Suppressor macrophage treated with lipopolysaccharide for 1 hour (primary cell): ENCODE measurements around the gene CTRB1.
"Not testable (repeated sequence)": the region's sequence is repeated elsewhere in the genome, so short reads cannot be mapped to it uniquely, and the experiment has no call there.

Experiments
- DNase-seq, 3 donors: peaks; one replicate each; pipeline ENCODE4 v3.0.0-alpha.2; 2020 to 2022

Gene CTRB1

DNA sequence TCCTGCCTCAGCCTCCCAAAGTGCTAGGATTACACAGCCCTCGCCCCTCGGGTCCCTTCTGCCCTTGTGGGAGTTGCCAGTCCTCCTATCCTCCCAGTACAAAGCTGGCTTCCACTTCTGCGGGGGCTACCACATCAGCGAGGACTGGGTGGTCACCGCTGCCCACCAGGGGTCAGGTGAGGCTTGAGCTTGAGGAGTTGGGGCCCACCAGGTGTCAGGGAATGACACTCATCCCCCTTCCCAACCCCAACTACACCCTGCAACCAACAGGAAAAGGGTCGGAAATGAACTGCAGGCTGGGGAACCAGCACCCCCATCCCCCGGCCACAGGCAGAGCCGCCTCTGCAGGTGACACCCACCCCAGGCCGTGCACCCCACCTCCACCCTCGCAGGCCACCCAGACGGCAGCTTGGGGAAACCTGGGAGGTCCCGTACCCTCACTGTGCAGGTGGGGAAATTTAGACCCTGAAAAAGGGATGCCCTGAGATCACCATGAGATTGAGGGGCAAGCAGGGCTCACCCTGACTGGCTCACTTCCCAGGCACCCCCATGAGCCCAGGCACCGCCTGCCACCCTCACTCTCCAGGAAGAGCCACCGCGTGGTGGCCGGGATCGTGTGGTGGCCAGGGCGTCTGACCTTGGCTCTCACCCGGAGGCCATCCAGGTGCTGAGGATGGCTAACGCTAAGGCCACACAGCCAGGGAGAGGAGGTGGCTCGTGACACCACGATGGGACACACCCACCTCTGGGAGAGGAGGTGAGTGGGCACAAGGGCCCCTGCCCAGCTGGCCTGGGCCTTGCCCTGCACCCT is 8.0 kb downstream of the CTRB1 start:
- DNase-seq, result no peak

DNA sequence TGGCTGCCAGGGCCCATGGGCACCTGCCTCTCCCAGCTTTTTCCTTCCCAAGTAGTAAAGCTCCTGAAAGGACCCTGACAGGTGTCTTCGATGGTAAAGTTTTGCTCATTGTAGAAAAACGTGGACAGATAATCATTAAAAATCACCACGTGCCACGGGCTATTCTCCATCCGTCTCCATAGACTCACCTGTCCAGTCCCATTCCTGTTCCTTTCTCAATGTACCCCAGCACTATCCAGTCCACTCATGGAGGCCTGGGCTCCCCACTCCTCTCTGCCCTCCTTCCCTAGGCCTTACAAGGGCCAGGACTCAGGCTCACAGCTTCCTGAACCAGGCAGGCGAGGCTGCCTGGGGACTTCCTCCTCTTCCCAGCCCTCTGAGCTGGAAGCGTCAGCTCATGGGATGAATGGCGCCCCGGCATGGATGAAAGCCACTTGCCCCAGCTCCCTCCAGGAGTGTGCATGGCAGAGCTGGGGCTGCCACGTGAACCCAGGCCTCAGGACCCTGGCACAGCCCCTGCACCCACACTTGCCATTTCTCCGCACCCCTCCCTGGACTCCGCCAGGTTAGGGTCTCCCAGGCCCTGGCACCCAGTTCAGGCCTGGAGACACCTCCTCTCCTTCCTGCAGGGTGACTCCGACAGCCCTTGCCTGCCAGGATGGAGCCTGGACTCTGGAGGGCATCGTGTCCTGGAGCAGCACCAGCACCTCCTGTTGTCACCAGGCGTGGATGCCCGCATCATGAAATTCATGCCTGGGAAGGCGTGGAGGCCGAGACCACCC is 8.8 kb downstream of the CTRB1 start:
- DNase-seq, result no peak

DNA sequence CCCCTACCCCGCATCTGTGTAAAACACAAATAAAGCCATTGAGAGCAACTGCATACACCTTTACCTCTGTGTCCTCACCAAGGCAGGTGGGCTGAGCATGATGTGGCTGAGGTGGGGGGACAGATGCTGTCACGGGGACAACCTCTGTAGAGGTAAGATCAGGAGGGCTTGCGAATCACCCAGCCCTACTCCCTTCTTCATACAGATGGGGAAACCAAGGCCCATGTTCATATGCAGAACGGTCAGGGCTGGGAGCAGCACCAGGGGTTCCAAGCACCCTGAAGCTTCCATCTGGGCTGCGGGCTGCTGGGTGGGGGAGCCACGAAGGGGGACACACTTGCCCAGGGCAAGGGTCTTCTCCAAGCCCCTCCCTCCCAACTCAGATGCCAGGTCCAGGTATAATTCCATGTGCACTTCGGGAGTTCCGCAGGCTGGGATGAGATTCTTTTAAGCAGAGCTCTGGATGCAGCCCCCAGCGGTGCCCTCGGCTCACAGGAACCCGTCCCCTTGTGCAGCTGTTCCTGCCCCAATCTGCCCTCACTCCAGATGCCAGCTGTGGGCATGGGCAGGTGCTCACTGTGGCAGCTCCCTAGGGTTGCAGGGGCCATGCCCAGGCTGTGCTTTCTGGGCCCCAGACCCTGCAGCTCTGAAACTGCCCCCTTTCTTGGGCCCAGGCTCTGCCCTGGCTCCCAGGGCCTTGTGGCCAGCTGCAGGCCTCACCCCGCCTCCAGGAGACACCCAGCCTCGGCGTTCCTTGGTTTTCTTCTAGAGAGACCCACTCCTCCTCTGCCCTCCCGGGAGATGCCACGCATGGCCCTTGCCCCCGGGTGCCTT is 9.6 kb downstream of the CTRB1 start:
- DNase-seq, result no peak

DNA sequence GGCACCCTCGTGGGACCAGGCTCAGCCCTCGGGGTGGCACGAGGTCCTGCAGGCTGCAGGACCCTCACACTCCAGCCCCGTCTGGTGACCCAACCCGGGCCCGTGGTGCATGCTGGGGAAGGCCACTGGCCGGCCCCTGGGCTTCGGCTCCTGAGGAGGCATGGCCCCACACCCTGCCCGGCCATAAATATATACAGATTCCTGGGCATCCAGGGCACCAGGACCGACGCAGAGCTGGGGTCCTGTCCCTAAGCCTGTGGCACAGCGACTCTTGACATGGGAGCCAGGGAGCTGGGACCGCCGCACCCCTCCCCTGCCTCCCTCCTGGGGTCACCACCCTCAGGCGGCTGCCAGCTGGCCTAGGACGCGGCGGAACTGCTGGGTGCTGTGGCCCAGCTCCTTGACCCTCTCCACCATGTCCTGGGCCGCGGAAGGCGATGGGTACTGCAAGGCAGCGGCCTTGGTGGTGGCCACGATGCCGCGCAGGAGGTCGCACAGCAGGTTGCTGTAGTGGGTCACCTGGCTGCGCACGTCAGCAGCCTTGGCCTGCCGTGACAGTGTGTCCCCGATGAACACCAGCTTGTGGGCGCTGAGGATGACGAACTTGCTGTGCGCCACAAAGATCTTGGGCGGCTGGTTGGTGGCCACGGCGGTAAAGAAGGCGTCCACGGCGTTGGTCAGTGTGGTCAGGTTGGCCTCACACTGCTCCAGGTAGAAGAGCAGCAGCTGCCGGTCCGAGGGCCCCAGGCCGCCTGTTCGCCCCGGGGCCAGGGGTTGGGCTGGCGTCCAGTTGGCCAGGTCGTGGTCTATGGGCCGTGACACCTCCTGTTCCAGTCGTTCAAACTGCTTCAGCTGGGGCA is 10.6 kb downstream of the CTRB1 start:
- no peak for DNase-seq

DNA sequence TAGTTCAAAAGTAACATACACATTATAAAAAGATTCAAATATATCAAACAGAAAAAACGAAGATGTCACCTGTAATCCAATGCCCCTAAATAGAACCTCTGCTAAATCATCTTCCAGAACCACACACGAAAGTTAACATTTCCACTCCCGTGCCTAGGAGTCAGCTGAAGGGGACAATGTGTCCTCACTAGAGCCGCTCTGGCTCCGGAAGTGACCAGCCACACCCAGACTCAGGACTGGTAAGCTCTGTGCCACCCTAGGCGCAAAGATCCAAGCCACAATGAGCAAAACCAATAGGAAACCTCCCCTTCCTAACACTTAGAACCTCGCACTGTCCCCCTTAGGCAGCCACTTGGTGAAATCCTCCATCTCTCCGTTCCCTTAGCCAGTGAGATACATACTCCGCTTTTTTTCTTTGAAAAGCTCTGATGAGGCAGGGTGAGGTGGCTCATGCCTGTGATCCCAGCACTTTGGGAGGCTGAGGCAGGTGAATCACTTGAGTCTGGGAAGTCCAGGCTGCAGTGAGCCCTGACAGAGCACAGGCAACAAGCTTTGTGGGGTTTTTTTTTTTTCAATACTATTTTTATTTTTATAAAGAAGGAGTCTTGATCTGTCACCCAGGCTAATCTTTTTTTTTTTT is 11.8 kb downstream of the CTRB1 start:
- DNase-seq, result no peak

DNA sequence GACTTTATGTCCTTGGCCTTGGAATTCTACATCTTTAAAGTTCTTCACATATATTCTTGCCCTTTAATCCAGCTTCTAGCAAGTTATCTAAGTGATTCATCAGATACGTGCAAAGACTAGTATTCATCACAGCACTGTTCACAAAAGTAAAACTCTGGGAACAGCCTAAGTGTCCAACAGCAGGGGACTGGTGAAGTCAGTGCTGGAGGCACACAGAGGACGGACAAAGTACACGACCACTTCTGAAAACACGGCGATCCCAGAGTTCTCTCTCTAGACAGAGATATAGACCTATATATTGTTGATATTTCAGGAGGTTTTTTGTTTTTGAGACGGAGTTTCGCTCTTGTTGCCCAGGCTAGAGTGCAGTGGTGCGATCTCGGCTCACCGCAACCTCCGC is 12.8 kb downstream of the CTRB1 start:
- no peak for DNase-seq

DNA sequence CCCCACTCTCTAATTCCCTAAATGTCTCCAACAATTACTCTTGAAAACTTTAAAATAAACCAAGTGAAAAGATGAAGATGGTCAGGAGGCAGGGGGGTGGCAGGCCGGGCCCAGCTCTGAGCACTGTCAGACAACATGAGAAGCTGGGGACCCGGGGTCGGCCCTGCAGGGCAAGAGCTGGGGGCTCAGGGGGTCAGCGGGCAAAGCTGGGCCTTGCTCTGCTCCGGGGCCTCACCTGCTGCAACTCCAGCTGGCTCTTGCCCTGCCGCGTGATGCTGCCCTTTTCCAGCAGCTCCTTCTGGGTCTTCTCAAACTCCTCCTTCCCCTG is 14.8 kb downstream of the CTRB1 start:
- no peak for DNase-seq

DNA sequence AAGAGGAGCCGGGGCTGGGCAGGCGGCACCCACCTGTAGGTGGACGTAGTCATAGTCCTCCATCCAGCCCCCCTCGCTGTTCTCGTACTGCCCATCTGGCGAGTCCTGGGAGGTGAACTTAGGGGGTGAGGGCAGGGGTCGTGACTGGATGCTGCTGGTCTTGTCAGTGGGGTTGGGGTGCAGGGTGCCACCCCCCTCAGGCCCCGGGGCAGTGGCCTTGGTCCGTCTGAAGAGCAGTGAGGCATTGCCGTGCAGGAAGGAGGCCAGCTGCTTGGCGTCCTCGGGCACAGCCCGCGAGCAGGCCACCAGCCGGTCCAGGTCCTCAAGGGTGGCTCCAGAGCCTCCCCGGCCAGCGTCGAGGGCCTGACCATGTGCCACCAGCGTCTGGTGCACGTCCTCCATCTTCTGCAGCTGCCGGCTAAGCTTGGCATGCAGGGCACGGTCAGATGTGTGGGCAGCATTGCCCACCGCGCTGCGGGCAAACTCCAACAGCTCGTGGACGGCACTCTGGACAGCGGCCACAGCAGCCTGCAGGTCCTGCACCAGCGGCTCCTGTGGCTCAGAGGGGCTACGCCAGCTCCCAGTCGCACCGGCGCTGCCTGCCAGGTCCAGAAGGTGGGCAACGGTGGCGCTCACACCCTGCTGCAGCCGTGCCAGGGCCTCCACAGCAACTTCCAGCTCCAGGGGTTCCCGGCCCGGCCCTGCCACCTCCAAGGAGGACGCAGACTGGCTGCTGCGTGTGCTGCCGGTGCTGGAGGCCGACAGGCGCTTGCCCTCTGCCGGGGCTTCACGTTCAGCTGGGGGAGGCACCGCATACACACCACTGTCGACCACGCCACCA is 16.3 kb downstream of the CTRB1 start:
- no peak for DNase-seq

DNA sequence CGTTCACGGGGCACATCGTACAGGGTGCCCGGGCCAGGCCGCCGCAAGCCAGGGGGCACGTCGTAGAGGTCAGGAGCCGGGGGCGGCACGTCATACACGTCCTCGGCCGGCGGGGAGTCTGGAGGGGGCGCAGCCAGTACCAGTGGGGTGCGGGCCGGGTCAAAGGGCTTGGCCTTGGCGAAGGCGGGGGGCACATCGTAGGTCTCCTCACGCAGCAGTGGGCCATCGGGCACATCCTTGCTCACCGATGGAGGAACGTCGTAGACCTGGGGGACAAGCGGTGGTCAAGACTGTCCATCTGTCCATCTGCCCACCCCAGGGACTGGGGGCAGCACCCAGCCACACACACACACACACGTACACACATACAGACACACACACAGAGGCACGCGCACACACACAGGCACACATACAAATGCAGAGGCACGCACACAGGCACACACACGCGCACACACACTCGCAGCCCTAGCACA is 17.0 kb downstream of the CTRB1 start:
- no peak for DNase-seq

DNA sequence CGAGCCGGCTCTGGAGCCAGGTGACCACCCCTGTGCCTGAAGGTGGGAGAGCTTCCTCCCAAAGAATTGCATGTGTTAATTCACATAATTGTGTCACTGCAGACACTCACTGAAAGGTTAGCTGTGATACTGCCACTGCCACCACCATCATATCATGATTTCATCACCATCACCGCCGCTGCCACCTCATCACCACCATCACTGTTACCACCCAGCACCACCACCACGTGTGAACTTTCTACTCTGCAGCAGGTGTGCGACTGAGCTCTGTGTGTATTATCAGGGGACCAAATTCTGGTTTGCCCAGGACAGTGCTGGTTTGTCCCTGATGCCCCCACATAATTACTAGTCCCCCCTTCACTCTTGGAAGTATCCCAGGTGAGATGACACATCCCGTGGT is 17.4 kb downstream of the CTRB1 start:
- DNase-seq, result no peak

DNA sequence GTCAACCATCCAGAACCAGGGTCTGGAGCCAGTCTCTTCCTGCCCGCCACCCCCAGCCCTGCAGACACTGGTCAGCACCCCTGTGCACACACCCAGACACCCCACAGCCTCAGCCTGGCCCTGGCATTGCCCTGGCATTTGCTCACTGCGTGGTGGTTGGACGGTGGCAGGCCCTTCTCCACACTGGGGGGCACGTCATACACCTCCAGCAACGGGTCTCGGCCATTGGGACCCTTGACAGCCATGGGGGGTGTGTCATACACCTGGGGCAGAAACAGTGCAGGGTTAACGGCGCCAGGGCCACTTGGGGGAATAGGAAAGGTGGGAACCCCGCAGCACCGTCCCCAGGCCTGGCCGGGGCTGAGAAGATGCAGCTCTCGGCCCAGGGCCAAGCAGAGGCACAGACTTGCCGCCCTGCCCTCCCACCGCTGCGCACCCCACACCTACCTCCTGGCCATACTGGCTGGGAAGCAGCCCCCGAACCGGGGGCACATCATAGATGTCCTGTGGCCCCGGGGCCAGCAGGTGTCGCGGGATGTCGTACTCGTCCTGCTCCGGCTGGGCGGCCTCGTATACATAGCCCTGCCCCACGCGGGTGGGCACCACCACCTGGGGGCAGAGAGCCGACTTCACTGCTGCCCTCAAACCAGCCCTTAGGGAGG is 18.1 kb downstream of the CTRB1 start:
- no peak for DNase-seq

DNA sequence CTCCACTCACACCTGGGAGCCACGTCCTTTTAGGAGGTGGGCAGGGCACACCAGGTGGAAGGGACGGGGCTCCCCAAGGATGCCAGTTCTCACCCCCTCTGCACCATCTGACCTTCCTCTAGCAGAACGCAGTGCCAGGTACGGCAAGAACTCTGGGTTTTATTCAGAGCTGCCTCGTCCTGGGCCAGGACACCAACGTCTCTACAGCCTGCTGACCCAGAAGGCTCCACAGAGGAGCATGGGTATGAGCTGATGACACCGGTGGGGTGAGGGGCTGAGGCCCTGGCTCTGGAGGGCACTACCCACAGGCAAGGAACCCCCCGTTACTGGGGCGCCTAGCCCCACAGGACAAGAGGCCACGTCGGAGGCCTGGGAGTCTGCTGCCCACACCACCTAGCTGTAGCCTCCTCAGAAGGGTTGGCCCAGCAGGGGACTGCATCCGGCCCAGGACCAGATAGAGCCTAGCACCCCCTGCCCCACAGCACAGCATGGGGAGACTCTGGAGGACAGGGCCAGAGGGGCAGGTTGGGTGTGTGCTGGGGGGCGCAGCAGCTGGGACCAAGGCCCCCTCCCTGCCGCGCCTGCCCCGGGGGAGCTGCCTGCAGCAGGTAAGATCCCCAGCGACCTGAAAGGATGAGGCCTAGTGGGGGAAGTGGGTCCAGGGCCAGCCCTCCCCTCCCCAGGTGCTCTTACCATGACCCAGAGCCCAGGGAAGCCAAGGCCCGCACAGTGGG is 18.8 kb downstream of the CTRB1 start:
- no peak for DNase-seq

DNA sequence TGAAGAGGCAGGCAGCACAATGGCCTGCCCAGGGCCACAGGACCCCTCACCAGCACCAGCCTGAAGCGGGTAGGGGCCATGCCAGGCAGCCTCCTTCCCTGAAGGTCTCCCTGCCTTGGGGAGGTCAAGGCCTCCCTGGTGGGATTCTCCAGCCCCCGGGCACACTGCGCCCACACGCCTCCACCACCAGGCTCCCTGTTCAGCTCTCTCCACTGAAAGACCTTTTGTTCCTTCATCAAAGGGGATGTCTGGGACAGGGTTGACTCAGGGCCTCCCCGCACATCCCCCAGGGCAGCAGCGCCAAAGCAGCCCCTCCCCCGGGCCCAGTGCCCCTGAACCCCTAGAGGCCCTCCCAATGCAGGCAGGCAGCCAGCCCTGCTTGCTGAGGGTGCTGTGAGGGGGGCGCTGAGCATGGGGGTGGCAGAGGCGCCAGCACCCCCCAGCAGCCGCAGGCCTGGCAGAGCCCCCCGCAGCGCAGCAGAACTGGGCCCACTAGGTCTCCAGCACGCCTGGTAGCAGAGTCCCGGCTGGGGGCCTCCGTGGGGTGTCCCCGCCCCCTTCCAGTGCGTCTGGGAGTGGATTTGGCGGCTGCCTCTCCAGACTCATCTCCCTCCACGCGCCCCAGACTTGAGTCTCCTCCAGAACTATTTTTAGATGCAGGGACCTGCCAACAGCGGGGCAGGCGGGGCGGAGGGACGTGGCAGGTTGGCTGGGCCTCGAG is 19.5 kb downstream of the CTRB1 start:
- no peak for DNase-seq

DNA sequence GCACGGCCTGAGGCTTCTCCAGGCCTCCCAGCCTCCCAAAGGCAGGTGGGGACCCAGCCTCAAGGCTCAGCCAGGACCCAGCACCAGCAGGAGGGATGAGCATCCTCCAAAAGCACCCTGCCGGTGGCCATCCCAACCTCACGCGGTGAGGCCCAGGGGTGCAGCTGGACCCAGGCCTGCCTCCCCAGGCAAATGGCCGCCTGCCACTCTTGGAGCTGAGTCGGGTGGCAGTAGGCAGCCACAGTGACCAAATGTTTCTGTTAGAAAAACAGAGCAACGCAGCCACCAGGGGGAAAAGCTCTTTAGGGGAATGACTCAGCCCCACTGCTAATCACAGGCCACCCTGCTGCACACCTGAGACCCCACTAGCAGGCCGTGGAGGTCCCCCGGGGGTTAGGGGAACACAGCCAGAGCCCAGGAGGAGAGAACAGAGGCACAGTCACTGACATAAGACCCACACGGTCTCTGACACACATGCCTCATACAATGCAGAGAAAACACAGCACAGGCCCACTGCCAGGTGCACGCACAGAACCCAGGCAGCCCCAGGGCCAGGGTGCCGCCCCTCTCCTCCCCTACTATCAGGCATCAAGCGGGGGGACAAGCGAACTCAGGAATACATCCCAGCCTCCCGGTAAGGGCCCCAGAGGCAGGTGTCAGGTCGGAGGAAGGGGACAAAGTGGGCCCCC is 20.2 kb downstream of the CTRB1 start:
- no peak for DNase-seq

DNA sequence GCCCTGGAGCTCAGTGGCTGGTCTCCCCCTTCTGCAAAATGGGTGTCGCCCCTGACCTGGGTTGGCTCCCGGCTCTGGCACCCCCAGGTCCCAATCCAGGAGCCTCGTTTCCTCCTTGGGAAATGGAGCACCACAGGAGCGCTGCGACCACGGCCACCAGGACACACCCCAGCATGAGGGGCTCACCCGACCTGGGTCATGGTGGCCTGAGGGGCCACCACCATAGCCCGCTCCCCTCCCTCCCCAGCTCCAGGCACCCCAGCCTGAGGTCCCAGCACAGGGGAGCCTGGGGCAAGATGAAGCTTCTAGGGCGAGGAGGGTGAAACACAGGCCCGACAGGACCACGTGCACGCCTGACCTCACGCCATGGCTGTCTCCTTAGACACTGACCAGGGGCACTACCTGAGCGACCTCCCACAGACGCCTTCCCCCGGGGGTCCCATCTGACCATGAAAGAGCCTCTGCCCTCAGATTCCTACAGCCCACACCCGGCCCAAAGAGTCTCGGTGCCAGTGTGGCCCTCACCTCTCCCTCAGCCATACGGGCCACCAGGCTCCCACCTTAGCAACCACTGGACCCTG is 20.8 kb downstream of the CTRB1 start:
- DNase-seq, result no peak

DNA sequence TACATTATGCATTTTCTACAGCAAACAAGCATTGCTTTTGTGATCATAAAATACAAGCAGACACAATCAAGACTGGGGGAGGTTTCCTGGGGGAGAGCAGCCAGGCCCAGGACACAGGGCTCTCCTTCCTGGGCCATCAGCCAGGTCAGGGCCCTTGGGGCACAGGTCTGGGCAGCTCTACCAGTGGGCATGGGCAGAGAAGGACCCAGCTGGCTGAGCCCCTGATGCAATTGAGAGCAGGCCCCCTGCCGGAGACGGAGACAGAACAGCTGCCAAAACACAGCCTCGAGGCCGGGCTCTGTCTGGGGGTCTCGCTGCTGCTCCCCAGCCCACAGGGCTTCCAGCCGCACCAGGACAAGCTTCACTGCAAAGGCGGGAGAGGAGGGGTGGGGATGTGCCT is 21.8 kb downstream of the CTRB1 start:
- DNase-seq, result not testable (repeated sequence)

DNA sequence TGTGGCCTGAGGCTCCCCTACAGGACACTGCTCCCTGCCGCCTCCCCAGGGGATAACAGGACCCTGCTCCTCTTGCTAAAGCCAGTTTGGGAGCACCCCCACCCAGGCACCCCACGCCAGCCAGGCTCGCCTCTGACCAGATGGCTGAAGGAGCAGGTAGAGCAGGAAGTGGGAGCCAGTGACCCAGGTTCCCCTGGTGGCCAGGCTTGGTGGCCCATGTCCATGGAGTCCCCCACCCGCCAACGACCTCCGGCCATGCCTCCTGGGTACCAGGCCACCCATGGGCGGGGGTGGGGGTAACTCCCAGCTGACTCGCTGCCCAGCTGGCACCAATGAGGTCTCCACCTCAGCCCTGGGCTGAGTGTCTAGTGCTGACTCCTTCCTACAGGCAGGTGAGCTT is 22.6 kb downstream of the CTRB1 start:
- no peak for DNase-seq

DNA sequence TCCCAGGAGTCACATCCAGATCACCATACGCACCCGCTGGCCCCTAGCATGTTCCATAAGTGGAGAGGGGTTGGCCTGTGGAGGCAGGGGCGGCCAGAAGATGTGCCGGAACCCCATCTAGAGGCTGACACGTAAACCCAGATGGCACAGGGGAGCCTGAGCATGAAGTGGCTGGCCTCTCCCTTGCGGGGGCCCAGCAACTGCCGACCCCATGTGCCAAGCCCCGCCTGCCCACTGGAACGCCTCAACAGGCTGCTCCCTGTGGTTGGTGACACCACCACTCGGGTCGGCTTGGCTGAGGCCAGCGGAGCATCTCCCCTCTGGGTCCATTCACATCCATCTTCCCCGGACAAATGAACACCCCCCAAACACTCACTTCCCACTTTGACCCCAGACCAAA is 23.2 kb downstream of the CTRB1 start:
- DNase-seq, result no peak
